NCI-H128 (cell line): ENCODE measurements around the gene AGAP1.

Source experiments
- DNase-seq: peaks from one replicate; lab custom pipeline; 2025; ENCODE audit not compliant: unreplicated experiment; lab: John Stamatoyannopoulos, UW

Gene AGAP1

DNA sequence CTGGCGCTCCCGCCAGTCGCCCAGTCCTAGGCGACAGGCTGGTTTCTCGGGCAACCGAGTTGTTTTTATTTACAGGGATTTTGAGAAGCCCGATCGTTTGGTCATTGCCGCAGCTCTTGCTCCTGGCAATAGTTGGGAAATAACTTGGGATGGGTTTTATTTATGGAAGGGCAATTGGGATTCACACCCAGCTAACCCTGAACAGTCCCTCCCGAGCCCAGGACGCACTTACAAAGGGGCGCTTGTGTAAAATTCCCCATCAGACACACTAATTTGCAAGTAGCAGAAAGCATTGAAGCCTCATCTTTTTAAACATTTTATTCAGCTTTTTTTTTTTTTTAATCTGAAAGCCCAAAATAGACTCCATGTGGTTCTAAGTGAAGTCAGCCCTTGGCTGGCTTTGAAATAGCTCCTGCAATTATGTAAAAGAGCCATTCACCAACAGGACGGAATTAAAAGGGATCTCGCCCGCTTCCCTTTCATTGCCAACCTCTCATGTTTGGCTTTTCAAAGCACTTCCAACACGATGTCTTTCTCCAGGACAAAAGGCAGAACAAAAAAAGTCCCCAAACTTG lies 677.9 kb downstream of the AGAP1 start:
- DNase-seq: no peak

DNA sequence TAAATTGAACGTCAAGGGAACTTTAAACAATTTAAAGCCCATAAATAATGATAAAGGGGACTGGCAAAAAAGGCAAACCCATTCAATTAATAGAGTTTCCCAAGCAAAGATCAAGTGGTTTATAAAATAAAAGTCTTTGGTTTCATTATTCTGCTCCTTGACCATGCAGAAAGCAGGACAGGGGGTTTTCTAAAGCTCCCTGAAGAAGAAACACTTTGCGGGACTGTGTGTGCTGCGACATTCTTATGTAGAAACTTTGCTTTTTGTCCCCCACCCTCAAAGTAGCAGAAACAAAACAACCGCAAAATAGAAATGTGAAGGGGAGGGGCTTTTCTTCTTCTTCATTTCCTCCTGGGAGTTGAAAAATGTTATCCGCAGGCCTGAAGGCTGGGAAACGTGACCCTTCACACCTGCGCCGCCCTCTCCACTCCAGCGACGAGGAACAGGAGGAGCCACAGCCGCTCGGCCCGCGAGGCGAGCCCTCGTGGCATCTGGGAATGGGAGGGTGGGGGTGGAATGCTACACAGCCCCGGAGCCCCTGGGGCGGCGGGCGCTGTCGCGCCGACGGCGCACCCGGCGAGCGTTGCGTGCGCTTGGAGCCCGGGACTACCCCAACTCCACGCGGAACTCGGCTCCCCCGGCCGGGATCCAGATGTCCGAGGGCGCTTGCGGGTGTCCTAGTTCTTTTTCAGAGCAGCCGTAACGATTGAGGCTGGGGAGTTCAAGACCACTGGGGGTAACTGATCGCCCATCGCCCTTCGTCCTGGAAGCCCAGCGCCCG lies 678.6 kb downstream of the AGAP1 start:
- DNase-seq: no peak

DNA sequence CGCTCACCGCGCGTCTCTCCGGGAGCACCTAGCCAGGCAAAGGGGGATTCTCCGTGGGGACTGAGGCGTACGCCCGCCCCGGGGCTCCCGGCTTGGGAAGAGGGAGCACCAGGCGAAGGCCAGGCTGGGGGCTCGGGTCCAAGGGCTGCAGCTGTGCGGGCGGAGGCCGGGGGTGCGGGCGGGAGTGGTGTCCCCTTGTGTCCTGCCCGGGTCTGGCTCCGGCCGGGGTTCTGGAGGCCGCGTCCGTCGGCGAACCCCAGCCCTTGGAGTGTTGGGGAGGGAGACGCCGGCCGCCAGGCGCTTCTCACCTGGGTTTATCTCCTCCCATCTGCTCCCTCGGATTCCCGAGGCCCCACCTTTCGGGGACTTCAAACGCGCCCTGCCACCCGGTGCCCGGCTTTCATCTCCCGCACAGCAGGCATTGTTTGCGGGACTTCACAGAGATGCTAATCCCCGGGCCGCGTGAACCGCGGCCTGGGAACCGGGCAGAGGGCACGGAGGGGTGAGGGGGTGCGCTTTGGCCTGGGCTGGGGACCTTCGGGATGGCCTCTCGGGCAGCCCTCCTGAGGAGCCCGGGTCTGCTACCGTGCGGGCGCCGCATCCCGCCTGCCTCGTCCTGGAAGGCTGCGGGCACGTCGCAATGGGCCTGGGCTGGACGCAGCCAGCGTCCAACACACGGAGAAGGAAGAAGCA lies 679.3 kb downstream of the AGAP1 start:
- no peak for DNase-seq

DNA sequence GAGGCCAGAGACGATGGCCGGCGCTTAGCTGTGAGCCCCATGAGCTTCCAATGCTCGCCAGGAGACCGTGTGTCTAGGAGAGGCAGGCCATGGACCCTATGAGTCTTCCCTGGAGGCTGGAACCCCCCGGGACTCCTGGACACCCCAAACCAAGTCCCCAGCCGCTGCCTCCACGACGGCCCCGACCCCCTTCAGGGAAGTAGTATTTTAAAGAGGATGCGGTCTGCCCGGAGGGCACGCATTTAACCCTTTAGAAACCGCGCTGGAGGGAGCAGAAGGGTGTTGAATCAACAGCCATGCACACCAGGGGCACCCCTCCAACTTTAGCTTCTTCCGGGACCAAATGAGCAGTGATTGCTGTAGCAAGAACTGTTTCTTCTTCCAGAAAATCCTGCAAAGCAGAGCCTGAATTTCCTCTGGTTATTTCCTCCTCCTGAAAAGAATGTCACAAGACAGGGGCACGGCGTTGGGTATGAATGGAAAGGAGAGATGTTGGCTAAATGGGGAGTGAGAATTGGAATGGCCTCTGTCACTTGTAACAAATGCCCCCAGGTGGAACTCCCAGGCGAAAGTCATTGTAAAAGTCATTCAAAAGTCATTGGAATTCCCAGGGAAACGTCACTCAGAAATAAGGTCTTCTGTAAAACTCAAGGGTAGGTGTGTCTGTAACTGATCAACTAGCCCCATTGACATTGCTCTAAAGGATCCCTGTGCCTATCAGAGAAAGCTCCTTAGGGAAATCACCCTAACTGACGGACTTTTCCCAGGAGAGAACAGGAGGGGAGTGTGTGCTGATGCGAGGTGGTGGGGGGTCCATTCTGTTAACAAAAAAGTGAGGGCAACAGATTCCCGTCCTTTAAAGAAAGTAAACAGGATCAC lies 680.1 kb downstream of the AGAP1 start:
- DNase-seq: no peak

DNA sequence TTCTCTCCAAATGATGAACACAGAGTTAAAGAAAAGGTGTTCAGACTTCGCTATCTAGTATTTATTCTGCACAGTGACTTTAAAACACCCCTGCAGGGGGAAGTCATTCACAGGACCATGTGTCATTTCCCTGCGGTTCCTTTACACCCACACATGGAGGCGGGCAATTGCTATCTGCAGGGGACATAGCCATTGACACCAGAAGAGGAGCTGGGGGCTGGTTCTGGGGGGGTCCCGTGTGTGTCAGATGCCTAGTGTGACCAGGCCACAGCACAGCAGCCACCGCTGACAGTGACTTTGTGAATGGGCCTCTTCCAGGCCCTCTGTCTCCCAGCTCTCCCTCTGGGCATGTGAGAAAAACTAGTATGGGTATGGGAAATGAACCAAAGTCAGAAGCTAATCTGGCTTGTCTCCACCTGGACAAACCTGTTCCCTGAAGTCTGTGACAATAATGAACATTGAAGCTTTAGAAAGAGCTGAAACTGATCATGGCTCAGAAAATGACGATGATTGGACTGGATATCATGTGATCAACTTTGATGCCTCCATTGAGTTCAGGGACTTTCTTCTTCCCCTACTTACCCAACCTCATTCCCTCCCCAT lies 681.8 kb downstream of the AGAP1 start:
- no peak for DNase-seq

DNA sequence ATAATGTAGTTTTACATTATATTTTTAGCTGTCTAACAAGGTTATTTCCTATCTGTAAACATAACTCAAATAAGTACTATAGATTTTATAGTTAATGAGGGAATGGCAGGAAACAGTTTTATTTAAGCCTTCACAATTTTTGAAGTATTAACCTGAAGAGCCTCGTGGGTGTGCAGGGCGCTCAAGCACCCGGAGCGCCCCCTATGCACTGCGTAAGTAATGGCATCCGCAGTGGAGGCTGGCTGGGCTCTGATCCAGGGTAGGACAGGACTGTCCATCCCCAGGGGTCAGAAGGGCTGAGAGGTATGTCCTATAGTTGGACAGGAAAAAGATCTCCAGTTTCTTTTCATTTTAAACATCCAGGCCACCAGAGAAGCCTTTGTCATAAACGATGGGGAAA lies 682.6 kb downstream of the AGAP1 start:
- no peak for DNase-seq

DNA sequence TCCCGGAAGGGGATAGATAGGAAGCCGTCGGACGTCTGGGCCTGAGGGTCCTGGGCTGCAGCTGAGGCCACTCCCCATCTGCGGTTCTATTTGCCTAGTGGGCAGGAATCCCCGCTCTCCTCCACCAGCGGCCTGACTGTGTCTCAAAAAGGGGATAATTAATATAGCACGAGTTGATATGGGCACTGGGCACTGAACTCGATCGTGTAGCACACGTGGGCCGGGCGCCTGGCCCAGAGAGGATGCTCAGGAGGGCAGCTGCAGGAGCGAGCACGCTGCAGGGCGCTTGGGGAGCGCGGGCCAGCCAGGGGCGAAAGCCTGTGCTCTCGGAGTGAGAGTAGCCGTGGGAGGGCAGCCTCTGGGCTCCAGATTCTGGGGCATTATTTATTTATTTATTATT lies 683.1 kb downstream of the AGAP1 start:
- DNase-seq: no peak

DNA sequence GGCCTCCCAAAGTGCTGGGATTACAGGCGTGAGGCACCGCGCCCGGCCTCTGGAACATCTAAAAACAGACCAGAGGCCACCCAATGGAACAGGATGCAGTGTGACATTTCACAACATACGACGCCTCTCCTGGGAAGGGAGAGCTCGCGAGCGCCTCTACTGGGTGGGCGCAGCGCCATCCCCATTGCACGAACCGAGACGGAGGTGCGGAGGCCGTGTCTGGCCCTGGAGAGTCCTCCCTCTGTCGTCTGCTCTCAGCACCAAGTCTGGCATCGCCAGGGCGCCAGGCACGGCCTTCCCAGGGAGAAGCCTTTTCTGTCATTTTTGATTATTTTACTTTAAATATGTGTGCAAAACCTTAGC lies 683.7 kb downstream of the AGAP1 start:
- no peak for DNase-seq

DNA sequence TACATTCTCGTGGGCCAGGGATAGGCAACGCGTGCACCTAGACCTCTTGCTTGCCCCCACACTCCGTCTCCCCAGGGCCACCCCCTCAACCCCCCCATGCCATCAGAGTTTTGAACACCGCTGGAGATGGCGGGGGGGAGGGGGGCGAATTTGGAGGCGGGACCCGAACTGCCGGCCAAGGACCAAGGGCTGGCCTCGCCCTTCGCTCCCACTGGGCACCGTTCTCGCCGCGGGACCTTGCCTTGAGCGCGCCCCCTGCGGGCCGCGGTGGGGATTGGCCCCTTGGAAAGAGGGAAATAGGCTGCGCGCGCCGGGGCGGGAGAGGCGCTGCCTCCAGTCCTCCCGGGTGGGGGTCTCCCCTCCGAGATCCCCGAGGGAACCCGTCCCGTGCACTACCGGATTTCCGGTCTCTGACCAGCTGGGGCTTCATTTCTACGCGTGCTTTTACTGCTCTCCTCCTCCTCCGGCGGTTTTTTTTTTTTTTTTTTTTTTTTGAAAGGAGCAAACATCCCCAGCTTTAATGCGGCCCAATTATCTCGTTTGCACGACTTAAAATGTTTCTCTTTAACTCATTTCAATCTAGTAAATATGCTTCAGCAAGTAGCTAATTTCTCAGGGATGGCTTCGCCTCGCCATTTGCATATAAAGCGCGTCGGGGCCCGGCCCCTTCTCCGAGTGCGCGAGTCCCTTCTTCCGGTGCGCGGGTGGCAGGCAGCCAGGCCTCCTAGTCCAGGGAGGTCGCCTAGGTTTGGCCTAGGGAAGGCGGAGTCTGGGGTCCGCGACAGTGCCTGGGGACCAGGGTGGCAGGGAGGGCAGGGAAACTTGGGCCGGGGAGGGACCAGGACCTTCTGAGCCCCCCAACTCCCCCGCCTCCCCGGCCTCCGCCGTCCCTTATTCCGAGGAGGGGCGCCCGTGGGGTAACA lies 684.4 kb downstream of the AGAP1 start:
- DNase-seq: peak; percentile 9

DNA sequence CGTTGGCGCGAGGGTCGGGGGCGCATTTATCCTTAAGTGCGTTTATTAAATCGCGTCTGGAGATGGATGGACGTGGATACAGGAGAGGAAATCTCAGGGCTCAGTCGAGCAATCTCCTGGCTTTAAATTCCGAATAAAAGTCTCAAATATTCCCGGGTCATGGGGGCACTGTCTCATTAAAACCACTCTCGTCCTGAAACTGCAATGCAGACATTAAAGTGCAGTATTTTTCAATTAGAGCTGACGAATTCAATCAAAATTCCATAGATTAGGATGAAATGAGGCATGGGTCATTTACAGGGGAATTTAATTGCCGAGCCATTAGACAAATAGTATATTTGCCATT lies 685.0 kb downstream of the AGAP1 start:
- DNase-seq: no peak

DNA sequence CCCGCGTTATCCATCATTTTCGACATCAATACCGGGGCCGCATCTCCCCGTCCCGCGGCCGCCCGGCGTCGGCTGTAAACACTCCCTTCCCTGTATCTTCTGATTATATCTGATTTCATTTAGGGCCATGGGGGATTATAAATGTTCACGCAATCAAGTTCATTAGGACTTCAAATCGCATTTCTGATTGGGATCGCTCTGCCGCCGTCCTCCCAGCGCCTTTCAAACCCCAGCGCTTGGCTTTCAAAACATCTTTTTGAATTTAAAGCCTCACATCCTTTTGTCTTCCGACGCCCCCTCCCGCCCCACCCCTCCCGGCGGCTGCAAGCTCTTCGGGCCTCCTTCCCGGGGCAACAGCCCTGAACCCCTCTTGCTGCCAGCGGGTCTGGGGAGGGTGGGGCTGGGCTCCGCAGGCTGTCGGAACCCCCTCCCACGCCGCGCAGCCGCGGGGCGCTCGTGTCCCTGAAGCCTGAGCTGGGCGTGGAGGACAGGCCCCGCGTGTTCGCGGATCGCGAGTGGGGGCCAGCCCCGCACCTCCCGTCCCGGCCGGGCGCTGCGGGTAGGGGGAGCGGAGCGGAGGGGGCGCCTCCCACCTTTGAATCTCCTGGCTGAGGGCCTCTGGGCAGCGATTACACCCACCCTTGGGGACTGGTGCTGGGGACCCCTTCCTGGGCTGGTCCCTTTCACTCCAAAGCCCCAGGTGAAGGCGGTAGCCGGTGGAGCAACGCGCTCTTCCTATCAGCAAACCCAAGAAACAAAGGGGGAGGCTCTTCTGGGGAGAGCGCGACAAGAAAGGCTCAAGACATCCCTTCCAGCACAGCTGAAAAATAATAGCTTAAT lies 685.6 kb downstream of the AGAP1 start:
- DNase-seq: no peak

DNA sequence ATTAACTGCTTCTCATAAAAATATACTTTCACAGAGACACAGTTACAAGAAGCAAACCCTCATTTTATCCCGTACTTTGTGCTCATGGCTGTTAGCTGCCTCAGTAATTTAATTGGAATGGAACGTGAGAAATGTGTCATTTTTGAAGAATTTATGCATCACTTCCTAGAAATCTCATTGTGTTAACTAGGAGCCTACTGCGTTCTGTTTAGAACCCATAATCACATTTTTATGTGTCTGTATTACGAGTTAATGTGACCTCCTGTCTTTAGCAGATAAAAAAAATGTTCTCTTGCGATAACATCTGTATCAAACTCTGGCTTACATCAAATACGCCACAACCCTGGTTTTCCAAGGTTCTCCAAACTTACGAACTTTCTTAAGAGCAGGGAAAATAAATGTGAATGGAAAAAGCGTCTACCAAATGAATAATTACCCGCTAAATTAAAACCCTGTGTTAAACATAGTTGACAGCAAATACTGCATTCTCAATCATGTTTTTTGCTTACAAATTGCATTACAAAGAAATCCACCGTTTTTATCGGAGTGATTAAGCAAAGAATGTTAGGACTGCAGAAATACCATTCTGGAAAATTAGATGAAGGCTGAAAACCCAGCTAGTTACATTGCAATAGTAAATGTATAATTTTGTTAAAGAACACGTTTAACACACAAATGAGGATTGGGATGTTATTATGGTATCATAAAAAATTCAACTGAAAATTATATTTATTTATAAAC lies 686.4 kb downstream of the AGAP1 start:
- DNase-seq: no peak

DNA sequence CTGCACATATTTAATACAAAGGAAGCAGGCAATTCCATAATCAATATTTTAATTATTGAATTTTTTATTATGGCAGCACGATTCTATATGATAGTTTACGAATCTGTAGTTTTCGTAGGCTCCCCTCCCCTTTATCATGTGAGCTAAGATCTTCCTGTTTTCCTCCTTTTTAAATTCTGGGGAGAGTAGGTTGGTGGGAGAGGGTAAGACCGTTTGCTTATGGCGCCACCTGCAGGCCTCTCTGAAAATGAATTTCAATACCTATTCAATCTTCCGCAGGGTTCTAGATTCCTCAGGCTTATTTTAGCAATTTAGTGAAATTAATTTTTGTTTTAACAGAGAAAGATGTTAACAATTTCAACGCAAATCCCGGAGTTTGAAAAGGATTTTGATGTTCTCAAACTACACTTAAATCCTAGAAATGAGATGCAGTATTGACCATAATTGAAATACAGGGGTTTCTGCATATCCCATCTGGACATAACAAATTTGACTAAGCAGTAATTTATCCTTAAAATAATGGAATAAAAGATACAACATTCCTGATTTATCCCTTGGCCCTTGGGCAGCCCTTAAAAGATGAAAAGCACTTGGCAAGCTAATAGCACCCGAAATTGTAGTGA lies 687.1 kb downstream of the AGAP1 start:
- no peak for DNase-seq
